Measurements from ENCODE around the gene CASQ1. TPM values are rescaled to one million over a fixed set of nuclear protein-coding genes. Genes with fewer than 3 reads are reported as not detected.

Gene CASQ1
- total and polyA plus RNA-seq, 2 donors (not counting 1 experiment from before 2014, with no cell fraction given) = not detected

DNA sequence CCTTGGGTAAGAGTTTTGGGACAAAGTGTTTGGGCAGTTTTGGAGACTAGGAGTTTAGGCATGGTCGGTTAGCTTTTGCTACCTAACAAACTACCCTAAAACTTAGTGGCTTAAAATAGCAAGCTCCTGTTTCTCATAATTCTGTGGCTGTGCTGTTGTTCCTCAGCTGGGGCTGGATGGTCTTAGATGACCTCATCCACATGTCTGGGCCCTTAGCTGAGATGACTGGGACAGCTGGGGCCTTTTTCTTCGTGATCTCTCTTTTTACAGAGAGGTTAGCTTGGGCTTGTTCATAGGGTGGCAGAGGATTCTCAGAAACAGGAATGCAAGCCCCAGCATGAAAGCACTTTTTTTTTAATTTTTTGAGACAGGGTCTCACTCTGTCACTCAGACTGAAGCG is 32.3 kb upstream of the CASQ1 start:
- Histone ChIP-seq H2AFZ (ENCODE audit: insufficient read depth, low read depth, low read length, poor library complexity, severe bottlenecking) (no peak overlapping the region), H3K27ac (ENCODE audit: low read length in 2 of 2) (no peak overlapping the region), H3K9me3 (ENCODE audit: control extremely low read depth in 1 of 3, control insufficient read depth in 2 of 3, insufficient read depth in 1 of 3, low read length in 2 of 3) (no peaks in the 10 kb centered on the region), H3K4me3 (ENCODE audit: control extremely low read depth in 1 of 5, extremely low read depth in 1 of 5, insufficient read depth in 1 of 5, low read depth in 2 of 5, low read length in 4 of 5) (no peak overlapping the region), H3K36me3 (replicated peaks in 1 of 2; ENCODE audit: control extremely low read depth in 1 of 2, control insufficient read depth in 1 of 2, extremely low read depth in 1 of 2, insufficient read depth in 2 of 2, low read length in 1 of 2) (no peaks in the 10 kb centered on the region), H3K27me3 (replicated peaks in 1 of 4; ENCODE audit: control extremely low read depth in 1 of 4, control insufficient read depth in 3 of 4, insufficient read depth in 4 of 4, low read length in 3 of 4) (no peaks in the 10 kb centered on the region), H3K9ac (ENCODE audit: low read length) (no peak overlapping the region), H3K79me2 (ENCODE audit: control insufficient read depth, insufficient read depth, low read length) (no peaks in the 10 kb centered on the region), H4K20me1 (ENCODE audit: control insufficient read depth, insufficient read depth, low read length, poor library complexity, severe bottlenecking) (no peaks in the 10 kb centered on the region), H3K4me1 (ENCODE audit: control insufficient read depth in 2 of 2, insufficient read depth in 2 of 2, low read length in 2 of 2) (no peaks in the 10 kb centered on the region), H3K4me2 (replicated peaks; ENCODE audit: low read depth, low read length, poor library complexity, severe bottlenecking) (no peak overlapping the region)
- no peak for TF ChIP-seq EZH2 (IDR thresholded peaks at IDR 0.05; ENCODE audit: borderline replicate concordance, insufficient read depth, low read depth, low read length, poor library complexity, severe bottlenecking)
- TF ChIP-seq, protein P1, sequence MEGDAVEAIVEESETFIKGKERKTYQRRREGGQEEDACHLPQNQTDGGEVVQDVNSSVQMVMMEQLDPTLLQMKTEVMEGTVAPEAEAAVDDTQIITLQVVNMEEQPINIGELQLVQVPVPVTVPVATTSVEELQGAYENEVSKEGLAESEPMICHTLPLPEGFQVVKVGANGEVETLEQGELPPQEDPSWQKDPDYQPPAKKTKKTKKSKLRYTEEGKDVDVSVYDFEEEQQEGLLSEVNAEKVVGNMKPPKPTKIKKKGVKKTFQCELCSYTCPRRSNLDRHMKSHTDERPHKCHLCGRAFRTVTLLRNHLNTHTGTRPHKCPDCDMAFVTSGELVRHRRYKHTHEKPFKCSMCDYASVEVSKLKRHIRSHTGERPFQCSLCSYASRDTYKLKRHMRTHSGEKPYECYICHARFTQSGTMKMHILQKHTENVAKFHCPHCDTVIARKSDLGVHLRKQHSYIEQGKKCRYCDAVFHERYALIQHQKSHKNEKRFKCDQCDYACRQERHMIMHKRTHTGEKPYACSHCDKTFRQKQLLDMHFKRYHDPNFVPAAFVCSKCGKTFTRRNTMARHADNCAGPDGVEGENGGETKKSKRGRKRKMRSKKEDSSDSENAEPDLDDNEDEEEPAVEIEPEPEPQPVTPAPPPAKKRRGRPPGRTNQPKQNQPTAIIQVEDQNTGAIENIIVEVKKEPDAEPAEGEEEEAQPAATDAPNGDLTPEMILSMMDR (IDR thresholded peaks at IDR 0.05) = no peak
- H3K27me3 Mint-ChIP-seq = peaks cover 4% of the 10 kb centered on the region
- no peaks in the 10 kb centered on the region for H3K4me1 Mint-ChIP-seq
- H3K9me3 Mint-ChIP-seq (ENCODE audit: insufficient read depth) = no peaks in the 10 kb centered on the region
- WGBS (ENCODE audit: insufficient coverage) = 90% methylated on average over 2 of the region's 3 CpGs
- intact Hi-C loops (cut with micrococcal nuclease) = no loop called here
- no peak overlapping the region for H3K4me3 Mint-ChIP-seq
- DNase-seq = no peak
- CTCF ChIA-PET = interaction anchor here (0.5 kb wide), 1 partner anchor 93 kb away, joined by 3 read pairs; no protein-coding TSS in a partner anchor
- H3K27ac Mint-ChIP-seq = no peak overlapping the region
- ATAC-seq (ENCODE audit: low read depth) = no peak
- POLR2A ChIA-PET = no interaction called here

DNA sequence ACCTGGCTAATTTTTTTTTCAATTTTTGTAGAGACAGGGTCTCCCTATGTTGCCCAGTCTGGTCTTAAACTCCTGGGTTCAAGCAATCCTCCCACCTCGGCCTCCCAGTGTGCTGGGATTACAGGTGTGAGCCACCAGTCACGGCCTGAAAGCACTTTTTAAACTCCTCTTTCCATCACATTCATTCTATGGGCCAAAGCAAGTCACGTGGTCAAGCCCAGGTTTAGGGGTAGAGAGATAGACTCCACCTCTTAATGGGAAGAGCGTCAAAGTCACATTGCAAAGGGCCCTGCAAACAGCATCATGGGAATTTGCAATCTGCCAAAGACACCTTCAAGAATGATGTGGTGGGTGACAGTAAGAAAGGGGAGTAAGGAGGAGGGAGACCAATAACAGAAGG is 31.8 kb upstream of the CASQ1 start:
- Histone ChIP-seq H3K9me3 (ENCODE audit: control extremely low read depth in 1 of 3, control insufficient read depth in 2 of 3, insufficient read depth in 1 of 3, low read length in 2 of 3) (no peaks in the 10 kb centered on the region), H3K4me3 (ENCODE audit: control extremely low read depth in 1 of 5, extremely low read depth in 1 of 5, insufficient read depth in 1 of 5, low read depth in 2 of 5, low read length in 4 of 5) (no peak overlapping the region), H3K79me2 (ENCODE audit: control insufficient read depth, insufficient read depth, low read length) (no peaks in the 10 kb centered on the region), H3K27me3 (replicated peaks in 1 of 4; ENCODE audit: control extremely low read depth in 1 of 4, control insufficient read depth in 3 of 4, insufficient read depth in 4 of 4, low read length in 3 of 4) (no peaks in the 10 kb centered on the region), H3K9ac (ENCODE audit: low read length) (no peak overlapping the region), H3K4me1 (ENCODE audit: control insufficient read depth in 2 of 2, insufficient read depth in 2 of 2, low read length in 2 of 2) (no peaks in the 10 kb centered on the region), H3K27ac (ENCODE audit: low read length in 2 of 2) (no peak overlapping the region), H3K36me3 (replicated peaks in 1 of 2; ENCODE audit: control extremely low read depth in 1 of 2, control insufficient read depth in 1 of 2, extremely low read depth in 1 of 2, insufficient read depth in 2 of 2, low read length in 1 of 2) (no peaks in the 10 kb centered on the region), H2AFZ (ENCODE audit: insufficient read depth, low read depth, low read length, poor library complexity, severe bottlenecking) (no peak overlapping the region), H3K4me2 (replicated peaks; ENCODE audit: low read depth, low read length, poor library complexity, severe bottlenecking) (no peak overlapping the region), H4K20me1 (ENCODE audit: control insufficient read depth, insufficient read depth, low read length, poor library complexity, severe bottlenecking) (no peaks in the 10 kb centered on the region)
- no peak overlapping the region for H3K4me3 Mint-ChIP-seq
- peaks cover 4% of the 10 kb centered on the region for H3K27me3 Mint-ChIP-seq
- POLR2A ChIA-PET = no interaction called here
- DNase-seq = no peak
- WGBS (ENCODE audit: insufficient coverage) = 93% methylated on average over 2 of the region's 4 CpGs
- no peak for TF ChIP-seq EZH2 (IDR thresholded peaks at IDR 0.05; ENCODE audit: borderline replicate concordance, insufficient read depth, low read depth, low read length, poor library complexity, severe bottlenecking)
- TF ChIP-seq, protein P1 (IDR thresholded peaks at IDR 0.05) = no peak
- ATAC-seq (ENCODE audit: low read depth) = no peak
- H3K9me3 Mint-ChIP-seq (ENCODE audit: insufficient read depth) = no peaks in the 10 kb centered on the region
- no peaks in the 10 kb centered on the region for H3K4me1 Mint-ChIP-seq
- intact Hi-C loops (cut with micrococcal nuclease) = no loop called here
- H3K27ac Mint-ChIP-seq = no peak overlapping the region
- CTCF ChIA-PET = no interaction called here

Data from B cell (primary cell).